DND-41 (cell line): Measurements from ENCODE around the gene CLDN6.
"Not testable (repeated sequence)": the region's sequence is repeated elsewhere in the genome, so short reads cannot be mapped to it uniquely, and the experiment has no call there.

Experiments
- ATAC-seq: fragments of 200-7000 bp; cut with Tn5 transposase; 3 replicates; pipeline ENCODE4 v1.9.1; 2021; ENCODE audit warnings: low read depth; ENCODE audit not compliant: insufficient read depth
- DNase-seq: peaks from one replicate; pipeline ENCODE4 v3.0.0-alpha.2; 2020
- H2AFZ ChIP-seq: 2 replicates; pipeline ENCODE4 v1.6.0; 2012; ENCODE audit warnings: low read depth, low read length
- H3K27ac ChIP-seq: 2 replicates; pipeline ENCODE4 v1.5.1; 2012; ENCODE audit warnings: low read length, inconsistent platforms
- H3K27me3 ChIP-seq: fragments of 200-600 bp; sonication (generic); 2 replicates; pipeline ENCODE4 v1.6.0; 2012; ENCODE audit warnings: low read length, mild to moderate bottlenecking, inconsistent platforms; ENCODE audit not compliant: insufficient read depth, poor library complexity
- H3K36me3 ChIP-seq: 2 replicates; pipeline ENCODE4 v1.5.1; 2012; ENCODE audit warnings: low read length, inconsistent platforms; ENCODE audit not compliant: insufficient read depth
- H3K4me1 ChIP-seq: 2 replicates; pipeline ENCODE4 v1.5.1; 2012; ENCODE audit warnings: mild to moderate bottlenecking, low read length; ENCODE audit not compliant: insufficient read depth
- H3K4me2 ChIP-seq: 2 replicates; pipeline ENCODE4 v1.6.0; 2012; ENCODE audit warnings: mild to moderate bottlenecking, moderate library complexity, low read length, inconsistent platforms; ENCODE audit not compliant: insufficient read depth
- H3K4me3 ChIP-seq, 2 experiments: fragments of 200-600 bp in 1 of 2; shearing (Covaris generic) in 1 of 2; 2 replicates each; pipeline ENCODE4 v1.5.1; 2012 to 2016; ENCODE audit warnings: inconsistent platforms in 2 of 2, low read length in 2 of 2, mild to moderate bottlenecking in 2 of 2, low read depth in 1 of 2, moderate library complexity in 1 of 2
- H3K79me2 ChIP-seq: 2 replicates; pipeline ENCODE4 v1.6.0; 2012; ENCODE audit warnings: low read length, inconsistent platforms; ENCODE audit not compliant: insufficient read depth
- H3K9ac ChIP-seq: 2 replicates; pipeline ENCODE4 v1.6.0; 2012; ENCODE audit warnings: low read depth, mild to moderate bottlenecking, inconsistent platforms, low read length, moderate library complexity
- H3K9me3 ChIP-seq: 2 replicates; pipeline ENCODE4 v1.5.1; 2012; ENCODE audit warnings: low read length, moderate library complexity, mild to moderate bottlenecking, inconsistent platforms; ENCODE audit not compliant: insufficient read depth, severe bottlenecking
- H4K20me1 ChIP-seq: 2 replicates; pipeline ENCODE4 v1.6.0; 2012; ENCODE audit warnings: low read length; ENCODE audit not compliant: insufficient read depth
- CTCF ChIP-seq: IDR thresholded peaks from 2 replicates; pipeline ENCODE4 v1.5.1; 2012; ENCODE audit warnings: borderline replicate concordance, low read length, moderate library complexity, mild to moderate bottlenecking; ENCODE audit not compliant: poor library complexity, severe bottlenecking; ENCODE audit errors: extremely low read depth
- EZH2 ChIP-seq: IDR thresholded peaks from 3 replicates; pipeline ENCODE4 v1.6.1; 2012; ENCODE audit warnings: borderline replicate concordance, low read depth, mild to moderate bottlenecking, moderate library complexity, low read length, inconsistent platforms; ENCODE audit not compliant: severe bottlenecking

The CLDN6 gene

GRCh38 chr16:3058139-3059030 is 40.4 kb upstream of the CLDN6 start:
- Histone ChIP-seq H3K4me1 (peaks cover 32% of the 10 kb centered on the region), H3K9me3 (no peaks in the 10 kb centered on the region), H4K20me1 (peaks cover 15% of the 10 kb centered on the region; the same call in 1 of the 2 replicates), H3K27me3 (no peaks in the 10 kb centered on the region), H2AFZ (peak overlapping the region; percentile 61; the same call in 1 of the 2 replicates), H3K27ac (peak overlapping the region; percentile 81), H3K79me2 (peaks cover 23% of the 10 kb centered on the region), H3K4me3 (peak overlapping the region; percentile 51 to 74), H3K9ac (peak overlapping the region; percentile 83), H3K36me3 (peaks cover 37% of the 10 kb centered on the region), H3K4me2 (peak overlapping the region; percentile 83)
- ATAC-seq (peak; percentile 28), DNase-seq (peak; percentile 55)
- TF ChIP-seq EZH2 (no peak), CTCF (peak; percentile 31)

GRCh38 chr16:3057181-3058138 is 39.5 kb upstream of the CLDN6 start:
- Histone ChIP-seq H3K4me3 (peak overlapping the region in 1 of 2 experiments; percentile 74; a peak in 2 of 4 replicates), H3K9ac (peak overlapping the region; percentile 83; the same call in 1 of the 2 replicates), H3K79me2 (peaks cover 23% of the 10 kb centered on the region), H3K4me2 (peak overlapping the region; percentile 83), H3K27ac (no peak overlapping the region; the same call in 1 of the 2 replicates), H3K27me3 (no peaks in the 10 kb centered on the region), H3K9me3 (no peaks in the 10 kb centered on the region), H2AFZ (no peak overlapping the region), H3K36me3 (peaks cover 37% of the 10 kb centered on the region), H3K4me1 (peaks cover 39% of the 10 kb centered on the region), H4K20me1 (peaks cover 15% of the 10 kb centered on the region; the same call in 1 of the 2 replicates)
- TF ChIP-seq EZH2 (no peak), CTCF (no peak)
- no peak for ATAC-seq
- DNase-seq: no peak

GRCh38 chr16:3056336-3057180 is 38.6 kb upstream of the CLDN6 start:
- Histone ChIP-seq H3K27me3 (no peaks in the 10 kb centered on the region), H3K9ac (peak overlapping the region; percentile 83; the same call in 1 of the 2 replicates), H3K36me3 (peaks cover 37% of the 10 kb centered on the region), H3K79me2 (peaks cover 23% of the 10 kb centered on the region), H4K20me1 (peaks cover 15% of the 10 kb centered on the region; the same call in 1 of the 2 replicates), H3K4me2 (no peak overlapping the region), H3K27ac (no peak overlapping the region), H3K4me3 (no peak overlapping the region), H3K4me1 (peaks cover 39% of the 10 kb centered on the region), H3K9me3 (no peaks in the 10 kb centered on the region), H2AFZ (no peak overlapping the region)
- ATAC-seq (no peak), DNase-seq (no peak)
- TF ChIP-seq EZH2: no peak
- no peak for TF ChIP-seq CTCF

GRCh38 chr16:3055734-3056115 is 37.7 kb upstream of the CLDN6 start:
- H3K9ac ChIP-seq, H3K4me3 ChIP-seq, H3K9me3 ChIP-seq, H3K27ac ChIP-seq, DNase-seq, H3K4me2 ChIP-seq, ATAC-seq, H3K27me3 ChIP-seq, H2AFZ ChIP-seq: not testable (repeated sequence)
- Histone ChIP-seq H3K4me1 (peaks cover 39% of the 10 kb centered on the region), H4K20me1 (peaks cover 15% of the 10 kb centered on the region; the same call in 1 of the 2 replicates), H3K79me2 (peaks cover 23% of the 10 kb centered on the region), H3K36me3 (peaks cover 37% of the 10 kb centered on the region)
